Mesothelial cell of epicardium (in vitro differentiated cells): Measurements from ENCODE around the gene MAP1LC3B2. TPM values are rescaled to one million over a fixed set of nuclear protein-coding genes. Genes with fewer than 3 reads are reported as not detected.

Experiments
- DNase-seq, 2 experiments: peaks; one replicate each; pipeline ENCODE4 v3.0.0; 2021; ENCODE audit warnings: low spot score in 2 of 2; ENCODE audit not compliant: unreplicated experiment in 2 of 2
- H3K27ac Mint-ChIP-seq: 2 replicates; pipeline ENCODE4 v1.8.0; 2021; ENCODE audit warnings: mixed read lengths
- H3K27me3 Mint-ChIP-seq: 2 replicates; pipeline ENCODE4 v1.8.0; 2021; ENCODE audit warnings: low read depth, mixed read lengths
- H3K36me3 Mint-ChIP-seq: 2 replicates; pipeline ENCODE4 v1.8.0; 2021; ENCODE audit warnings: mixed read lengths
- H3K4me1 Mint-ChIP-seq: 2 replicates; pipeline ENCODE4 v1.8.0; 2021; ENCODE audit warnings: mixed read lengths
- H3K4me3 Mint-ChIP-seq: 2 replicates; pipeline ENCODE4 v1.8.0; 2021; ENCODE audit warnings: mild to moderate bottlenecking, moderate library complexity, mixed read lengths
- H3K9me3 Mint-ChIP-seq: 2 replicates; pipeline ENCODE4 v1.8.0; 2021; ENCODE audit warnings: mixed read lengths
- CTCF ChIP-seq: fragments of 200-600 bp; sonication (generic); IDR thresholded peaks from one replicate; pipeline ENCODE4 v1.5.0; 2021; ENCODE audit warnings: antibody characterized with exemption; ENCODE audit not compliant: unreplicated experiment
- total RNA-seq: library from RNA; stranded (reverse); gene quantifications from 3 replicates; pipeline ENCODE4 v1.2.1, GENCODE V29; 2021

Gene MAP1LC3B2
- total RNA-seq, 1 donor from 2014 or later = 4.5 TPM

- H3K36me3 Mint-ChIP-seq = no peaks in the 10 kb centered on the region
- H3K4me3 Mint-ChIP-seq = no peak overlapping the region
- DNase-seq = no peak
- H3K27ac Mint-ChIP-seq = no peak overlapping the region
- H3K4me1 Mint-ChIP-seq = peaks cover 20% of the 10 kb centered on the region
- no peaks in the 10 kb centered on the region for H3K27me3 Mint-ChIP-seq
- no peaks in the 10 kb centered on the region for H3K9me3 Mint-ChIP-seq
- no peak for TF ChIP-seq CTCF
Measured at GRCh38 chr12:116547955-116548501, 11.2 kb upstream of the MAP1LC3B2 start.

GRCh38 chr12:116549993-116550392, 9.2 kb upstream of the MAP1LC3B2 start:
- Mint-ChIP-seq H3K27ac (no peak overlapping the region), H3K4me3 (no peak overlapping the region), H3K36me3 (no peaks in the 10 kb centered on the region), H3K4me1 (peaks cover 17% of the 10 kb centered on the region), H3K27me3 (no peaks in the 10 kb centered on the region), H3K9me3 (no peaks in the 10 kb centered on the region)
- DNase-seq = no peak
- TF ChIP-seq CTCF = no peak

- TF ChIP-seq CTCF = no peak
- H3K27ac Mint-ChIP-seq = no peak overlapping the region
- no peaks in the 10 kb centered on the region for H3K9me3 Mint-ChIP-seq
- no peaks in the 10 kb centered on the region for H3K27me3 Mint-ChIP-seq
- H3K4me1 Mint-ChIP-seq = peaks cover 11% of the 10 kb centered on the region
- H3K36me3 Mint-ChIP-seq = no peaks in the 10 kb centered on the region
- no peak overlapping the region for H3K4me3 Mint-ChIP-seq
- no peak for DNase-seq
Measured at GRCh38 chr12:116551151-116551550, 8.0 kb upstream of the MAP1LC3B2 start.

GRCh38 chr12:116551619-116551951, 7.6 kb upstream of the MAP1LC3B2 start:
- DNase-seq = no peak
- no peaks in the 10 kb centered on the region for H3K27me3 Mint-ChIP-seq
- no peaks in the 10 kb centered on the region for H3K36me3 Mint-ChIP-seq

GRCh38 chr12:116551952-116552772, 7.0 kb upstream of the MAP1LC3B2 start:
- no peak overlapping the region for H3K4me3 Mint-ChIP-seq
- TF ChIP-seq CTCF = no peak
- no peak overlapping the region for H3K27ac Mint-ChIP-seq
- H3K4me1 Mint-ChIP-seq = peaks cover 10% of the 10 kb centered on the region
- DNase-seq = no peak
- no peaks in the 10 kb centered on the region for H3K9me3 Mint-ChIP-seq
- H3K36me3 Mint-ChIP-seq = no peaks in the 10 kb centered on the region
- no peaks in the 10 kb centered on the region for H3K27me3 Mint-ChIP-seq

More at GRCh38 chr12:116551619-116551951, 7.6 kb upstream of the MAP1LC3B2 start:
- no peak overlapping the region for H3K27ac Mint-ChIP-seq
- H3K4me3 Mint-ChIP-seq = no peak overlapping the region
- peaks cover 10% of the 10 kb centered on the region for H3K4me1 Mint-ChIP-seq
- no peak for TF ChIP-seq CTCF
- H3K9me3 Mint-ChIP-seq = no peaks in the 10 kb centered on the region
